ENCODE measurements around the gene IL1B.

- TF ChIP-seq POLR2A (IDR thresholded peaks at IDR 0.05; ENCODE audit: extremely low read depth, insufficient read length) (no peak), CTCF (IDR thresholded peaks at IDR 0.05; ENCODE audit: low read depth, low read length) (no peak), MAX (IDR thresholded peaks at IDR 0.05; ENCODE audit: low read depth, low read length) (no peak)
Measured at GRCh38 chr2:112821682-112822081, 14.9 kb downstream of the IL1B start.

All from NB4 (cell line).